K562 (cell line): ENCODE data around the gene TMPO. TPM values are rescaled to one million over a fixed set of nuclear protein-coding genes. Genes with fewer than 3 reads are reported as not detected.
A peak's percentile ranks its signal among the peaks of the same experiment; 100 is the strongest.

ENCODE experiments used
- ATAC-seq: fragments of 200-7000 bp; cut with Tn5 transposase; 3 replicates; pipeline ENCODE4 v1.9.1; 2020; ENCODE audit warnings: moderate library complexity
- BruUV-seq: library from RNA; stranded (reverse); fragments of 400-500 nt; replicated peaks from 2 replicates; lab custom pipeline; 2021; lab: Mats Ljungman, UMichigan
- CTCF ChIA-PET: fragments of 300-600 bp; formaldehyde crosslinking; extraction: SDS; loops from one replicate; lab custom pipeline; 2021; ENCODE audit warnings: low intra/inter-chr PET ratio; lab: Yijun Ruan, JAX
- POLR2A ChIA-PET: fragments of 300-600, 350-650 bp; sonication (Branson Sonifier 250); formaldehyde crosslinking; extraction: SDS; loops from one replicate; lab custom pipeline; 2021; ENCODE audit warnings: antibody characterized with exemption, inconsistent platforms; lab: Yijun Ruan, JAX
- DNase-seq, 4 experiments: peaks; one replicate each; pipeline versions ENCODE4 v3.0.0 to v3.0.0-alpha.2; 2011 to 2018; ENCODE audit warnings: low spot score in 3 of 4, mixed read lengths in 3 of 4; ENCODE audit errors: extremely low read depth in 1 of 4
- FAIRE-seq: peaks from 2 replicates; lab custom pipeline; 2011; peaks lifted over from hg19 to GRCh38; lab: Jason Lieb, UNC
- H2AFZ ChIP-seq: 2 replicates; pipeline ENCODE4 v1.6.0; 2011; ENCODE audit warnings: low read depth, low read length, control low read depth, inconsistent platforms
- H3K27ac ChIP-seq: fragments of 200-600 bp; 3 replicates; pipeline ENCODE4 v1.8.0; 2011; ENCODE audit warnings: low read depth, mild to moderate bottlenecking, control low read depth, inconsistent platforms, low read length, moderate library complexity, mixed read lengths; ENCODE audit errors: extremely low read depth
- H3K27me3 ChIP-seq, 2 experiments: fragments of 300-600 bp in 1 of 2; 2 replicates in 1 of 2; 3 replicates in 1 of 2; pipeline versions ENCODE4 v1.6.0 to v1.8.0; 2011; ENCODE audit warnings: inconsistent platforms in 2 of 2, low read length in 2 of 2, mild to moderate bottlenecking in 1 of 2, mixed read lengths in 1 of 2, moderate library complexity in 1 of 2; ENCODE audit not compliant: control insufficient read depth in 2 of 2, insufficient read depth in 2 of 2
- H3K36me3 ChIP-seq: fragments of 300-600 bp; 3 replicates; pipeline ENCODE4 v1.8.0; 2011; ENCODE audit warnings: mild to moderate bottlenecking, low read length, inconsistent platforms; ENCODE audit not compliant: control insufficient read depth, insufficient read depth
- H3K4me1 ChIP-seq, 2 experiments: fragments of 200-600 bp in 1 of 2; replicated peaks in 1 of 2; 2 replicates in 1 of 2; 3 replicates in 1 of 2; pipeline versions ENCODE4 v1.5.1 to v1.8.0; 2011; ENCODE audit warnings: inconsistent platforms in 2 of 2, low read length in 2 of 2, mild to moderate bottlenecking in 1 of 2, mixed read lengths in 1 of 2, moderate library complexity in 1 of 2; ENCODE audit not compliant: control insufficient read depth in 2 of 2, insufficient read depth in 2 of 2
- H3K4me2 ChIP-seq: 2 replicates; pipeline ENCODE4 v1.6.1; 2011; ENCODE audit warnings: low read length, control low read depth, inconsistent platforms, mixed read lengths; ENCODE audit not compliant: insufficient read depth
- H3K4me3 ChIP-seq: fragments of 200-600 bp; sonication (generic), shearing (Covaris generic); 2 replicates; pipeline ENCODE4 v1.5.1; 2016; ENCODE audit warnings: control low read depth, inconsistent platforms
- H3K79me2 ChIP-seq: fragments of 200-600 bp; 3 replicates; pipeline ENCODE4 v1.8.0; 2011; ENCODE audit warnings: low read length, inconsistent platforms; ENCODE audit not compliant: control insufficient read depth, insufficient read depth
- H3K9ac ChIP-seq, 2 experiments: 2 replicates each; pipeline versions ENCODE4 v1.6.0 to v1.6.1; 2011; ENCODE audit warnings: low read depth in 2 of 2, low read length in 2 of 2, control low read depth in 1 of 2, inconsistent platforms in 1 of 2, mild to moderate bottlenecking in 1 of 2, mixed read lengths in 1 of 2; ENCODE audit not compliant: insufficient read depth in 1 of 2
- H3K9me1 ChIP-seq: one replicate; pipeline ENCODE4 v1.6.0; 2011; ENCODE audit warnings: inconsistent platforms, mild to moderate bottlenecking, low read length, moderate library complexity; ENCODE audit not compliant: control insufficient read depth, insufficient read depth
- H3K9me3 ChIP-seq: replicated peaks from 2 replicates; pipeline ENCODE4 v1.5.1; 2011; ENCODE audit warnings: low read depth, low read length, inconsistent platforms; ENCODE audit not compliant: control insufficient read depth, insufficient read depth
- H4K20me1 ChIP-seq: replicated peaks from 2 replicates; pipeline ENCODE4 v1.6.1; 2011; ENCODE audit warnings: low read length, inconsistent platforms, mixed read lengths; ENCODE audit not compliant: control insufficient read depth, insufficient read depth
- CREB1 ChIP-seq, 2 experiments: sonication (generic) in 1 of 2; formaldehyde crosslinking in 1 of 2; IDR thresholded peaks; 2 replicates each; pipeline versions ENCODE4 v1.6.1 to v1.8.0; 2012 to 2022; ENCODE audit warnings: inconsistent platforms in 1 of 2, mild to moderate bottlenecking in 1 of 2, missing genetic modification reagents in 1 of 2, moderate library complexity in 1 of 2
- CXXC5 ChIP-seq: fragments of 250-450 bp; sonication (Bioruptor Pico); IDR thresholded peaks from 2 replicates; pipeline ENCODE4 v1.8.0; 2022; ENCODE audit warnings: inconsistent platforms, mild to moderate bottlenecking, moderate library complexity
- FOSL1 ChIP-seq: fragments of 200-800 bp; sonication (Bioruptor generic); conservative IDR thresholded peaks from 2 replicates; pipeline ENCODE4 v1.6.1; 2016; ENCODE audit warnings: missing genetic modification characterization, missing compliant biosample characterization
- HMBOX1 ChIP-seq: sonication (generic); IDR thresholded peaks from 2 replicates; pipeline ENCODE4 v1.6.1; 2016
- MITF ChIP-seq: IDR thresholded peaks from 2 replicates; pipeline ENCODE4 v1.6.1; 2014; ENCODE audit warnings: antibody characterized with exemption
- MXI1 ChIP-seq: IDR thresholded peaks from 2 replicates; pipeline ENCODE4 v1.6.1; 2011; ENCODE audit warnings: low read depth, mild to moderate bottlenecking, improper control_type of control experiment, low read length
- POLR2B ChIP-seq: fragments of 450-650 bp; IDR thresholded peaks from 2 replicates; pipeline ENCODE4 v1.6.1; 2018; ENCODE audit warnings: low read depth; ENCODE audit not compliant: partially characterized antibody
- RBFOX2 ChIP-seq: fragments of 200-400 bp; formaldehyde crosslinking; IDR thresholded peaks from 2 replicates; pipeline ENCODE4 v1.6.1; 2017; ENCODE audit warnings: low read depth, mild to moderate bottlenecking, low read length, moderate library complexity
- UBTF ChIP-seq, 2 experiments: IDR thresholded peaks; 2 replicates each; pipeline ENCODE4 v1.6.1; 2012; ENCODE audit warnings: improper control_type of control experiment in 2 of 2, low read depth in 2 of 2, low read length in 2 of 2, borderline replicate concordance in 1 of 2
- WGBS: fragments of 100-300 bp; shearing (Covaris generic); methylation state at CpG from one replicate; pipeline ENCODE4 v1.1.6; 2016; ENCODE audit warnings: low coverage, mixed read lengths; ENCODE audit not compliant: insufficient coverage; ENCODE audit errors: missing lambda C conversion rate; 5-methylcytosine and 5-hydroxymethylcytosine counted together
- in situ Hi-C: fragments of 300-500 bp; cut with MboI; formaldehyde crosslinking; loops from 4 replicates; pipeline ENCODE4 v1.15.0; 2018; ENCODE audit warnings: inconsistent platforms, mixed read lengths
- intact Hi-C: fragments of 100-400 bp; cut with micrococcal nuclease; formaldehyde crosslinking; loops from 2 replicates; pipeline ENCODE4 v1.14.2; 2022
- polyA plus RNA-seq, 8 experiments: library from polyadenylated mRNA; depleted of rRNA in 4 of 8; stranded (reverse) in 5 of 8; unstranded in 3 of 8; fragments of >200 nt; fragmentation: Nextera tagmentation in 2 of 8; fragmentation: Illumina TruSeq in 1 of 8; extraction: Ambion mirVana in 2 of 8; extraction: Trizol in 1 of 8; gene quantifications; 2 replicates each; pipeline versions ENCODE4 v1.2.1 to v1.2.3, GENCODE V29; 2011 to 2014; ENCODE audit warnings: inconsistent platforms in 1 of 8, missing spikeins in 1 of 8
- total RNA-seq, 7 experiments: library from RNA; depleted of rRNA in 6 of 7; stranded (reverse); fragments of >200 nt in 6 of 7; fragmentation: Illumina TruSeq in 2 of 7; extraction: Trizol in 2 of 7; gene quantifications; 2 replicates each; pipeline versions ENCODE4 v1.2.1 to v1.2.3, GENCODE V29; 2011 to 2021; ENCODE audit warnings: low replicate concordance in 1 of 7

TMPO gene
- total and polyA plus RNA-seq, 9 of the 15 experiments (the other 6 are each of a cell fraction or from before 2014, with no cell fraction given): 62.1 to 263 (median 182) TPM

- POLR2A ChIA-PET: interaction anchor here (0.9 to 7.2 kb wide), 12 partner anchors 11 to 76 kb away, joined by 3 to 96 read pairs (median 7); partner anchors contain the start of gene IKBIP
- TF ChIP-seq UBTF (IDR thresholded peaks at IDR 0.05; ENCODE audit: borderline replicate concordance in 1 of 2, low read depth in 2 of 2, low read length in 2 of 2) (no peak), MXI1 (0 out of 2 replicates have a peak, but pooled peaks have one; percentile 19), POLR2B (no peak), HMBOX1 (peak; percentile 22; the same call in 1 of the 2 replicates), MITF (no peak), CREB1 (IDR thresholded peaks at IDR 0.05) (0 out of 2 replicates have a peak, but pooled peaks have one; percentile 9), CREB1 (CRISPR knock-in tag; IDR thresholded peaks at IDR 0.05) (no peak), FOSL1 (tag) (peak; percentile 59), RBFOX2 (peak; percentile 62), CXXC5 (no peak)
- 55% methylated on average over 3 of the region's 3 CpGs for WGBS
- intact Hi-C loops: no loop called here
- CTCF ChIA-PET: no interaction called here
- Histone ChIP-seq H4K20me1 (peaks cover 29% of the 10 kb centered on the region), H3K9me1 (no peaks in the 10 kb centered on the region), H3K79me2 (peaks cover 69% of the 10 kb centered on the region), H2AFZ (no peak overlapping the region), H3K9ac (peak overlapping the region; percentile 31 to 99; a peak in 3 of 4 replicates), H3K9me3 (no peaks in the 10 kb centered on the region), H3K27me3 (no peaks in the 10 kb centered on the region), H3K27ac (peak overlapping the region; percentile 28), H3K4me2 (peak overlapping the region; percentile 92), H3K4me3 (peak overlapping the region; percentile 100), H3K4me1 (peaks cover 16 to 18% of the 10 kb centered on the region in 2 experiments; a peak in 4 of 5 replicates), H3K36me3 (peaks cover 66% of the 10 kb centered on the region)
- BruUV-seq: no TSS peak
- FAIRE-seq (no peak), DNase-seq (no peak), ATAC-seq (no peak)
- in situ Hi-C loops: no loop called here
These were observed 80.0 kb downstream of the TMPO start for GRCh38 chr12:98595243-98595988.
